H9 (cell line): Measurements from ENCODE around the gene OTULIN. TPM values are rescaled to one million over a fixed set of nuclear protein-coding genes. Genes with fewer than 3 reads are reported as not detected.

Experiments used
- DNase-seq: peaks from one replicate; pipeline ENCODE4 v3.0.0-alpha.2; 2017
- H2AFZ ChIP-seq: one replicate; pipeline ENCODE4 v1.6.1; 2013; ENCODE audit warnings: mild to moderate bottlenecking, low read length, control low read depth, moderate library complexity
- H2AK5ac ChIP-seq: 2 replicates; pipeline ENCODE4 v1.6.1; 2013; ENCODE audit warnings: low read length, control low read depth, mixed read lengths; ENCODE audit not compliant: insufficient read length
- H2BK120ac ChIP-seq: one replicate; pipeline ENCODE4 v1.6.1; 2013; ENCODE audit warnings: low read depth, mild to moderate bottlenecking, low read length, control low read depth, inconsistent platforms; ENCODE audit not compliant: poor library complexity, severe bottlenecking
- H2BK12ac ChIP-seq: 2 replicates; pipeline ENCODE4 v1.6.1; 2013; ENCODE audit warnings: low read length, control low read depth, mixed read lengths, low read depth; ENCODE audit not compliant: insufficient read length
- H2BK15ac ChIP-seq: 2 replicates; pipeline ENCODE4 v1.6.1; 2013; ENCODE audit warnings: low read depth, low read length, control low read depth
- H2BK20ac ChIP-seq: one replicate; pipeline ENCODE4 v1.6.1; 2013; ENCODE audit warnings: low read depth, mild to moderate bottlenecking, low read length, control low read depth, inconsistent platforms; ENCODE audit not compliant: poor library complexity, severe bottlenecking
- H2BK5ac ChIP-seq: 2 replicates; pipeline ENCODE4 v1.6.1; 2013; ENCODE audit warnings: low read length, control low read depth, mixed read lengths; ENCODE audit not compliant: insufficient read length
- H3K14ac ChIP-seq: 2 replicates; pipeline ENCODE4 v1.6.1; 2013; ENCODE audit warnings: low read length, control low read depth; ENCODE audit not compliant: insufficient read depth
- H3K18ac ChIP-seq: 2 replicates; pipeline ENCODE4 v1.6.1; 2013; ENCODE audit warnings: low read depth, mild to moderate bottlenecking, mixed read lengths, low read length, control low read depth; ENCODE audit not compliant: insufficient read length
- H3K23ac ChIP-seq: 2 replicates; pipeline ENCODE4 v1.6.1; 2013; ENCODE audit warnings: low read length, control low read depth, mixed read lengths, low read depth; ENCODE audit not compliant: insufficient read length
- H3K23me2 ChIP-seq: 2 replicates; pipeline ENCODE4 v1.6.1; 2013; ENCODE audit warnings: low read depth, mild to moderate bottlenecking, mixed read lengths, low read length, control low read depth; ENCODE audit not compliant: insufficient read length, poor library complexity, severe bottlenecking
- H3K27ac ChIP-seq: 2 replicates; pipeline ENCODE4 v1.5.1; 2013; ENCODE audit warnings: low read length, control low read depth, mixed read lengths, low read depth; ENCODE audit not compliant: insufficient read length
- H3K27me3 ChIP-seq: 2 replicates; pipeline ENCODE4 v1.6.1; 2013; ENCODE audit warnings: low read length, control low read depth, inconsistent platforms; ENCODE audit not compliant: insufficient read depth
- H3K4ac ChIP-seq: 2 replicates; pipeline ENCODE4 v1.6.1; 2013; ENCODE audit warnings: low read depth, mild to moderate bottlenecking, control low read depth, inconsistent platforms, low read length, moderate library complexity
- H3K4me1 ChIP-seq: 2 replicates; pipeline ENCODE4 v1.6.1; 2013; ENCODE audit warnings: low read length, control low read depth, inconsistent platforms; ENCODE audit not compliant: insufficient read depth
- H3K4me2 ChIP-seq: 2 replicates; pipeline ENCODE4 v1.6.1; 2013; ENCODE audit warnings: low read length, control low read depth, mixed read lengths; ENCODE audit not compliant: insufficient read length, insufficient read depth
- H3K56ac ChIP-seq: 2 replicates; pipeline ENCODE4 v1.6.1; 2013; ENCODE audit warnings: low read depth, mild to moderate bottlenecking, mixed read lengths, low read length, control low read depth; ENCODE audit not compliant: insufficient read length
- H3K79me1 ChIP-seq: 2 replicates; pipeline ENCODE4 v1.6.1; 2013; ENCODE audit warnings: low read depth, mild to moderate bottlenecking, moderate library complexity, low read length, control low read depth, inconsistent platforms; ENCODE audit not compliant: insufficient read depth, poor library complexity, severe bottlenecking
- H3K79me2 ChIP-seq: 2 replicates; pipeline ENCODE4 v1.6.1; 2013; ENCODE audit warnings: low read length, control low read depth, inconsistent platforms; ENCODE audit not compliant: insufficient read depth
- H3K9ac ChIP-seq: 2 replicates; pipeline ENCODE4 v1.6.1; 2013; ENCODE audit warnings: low read length, control low read depth, mixed read lengths; ENCODE audit not compliant: insufficient read length; ENCODE audit errors: extremely low read depth
- H3K9me3 ChIP-seq: one replicate; pipeline ENCODE4 v1.6.1; 2013; ENCODE audit warnings: low read depth, low read length, inconsistent platforms; ENCODE audit not compliant: control insufficient read depth
- H3T11ph ChIP-seq: one replicate; pipeline ENCODE4 v1.6.1; 2013; ENCODE audit warnings: mild to moderate bottlenecking, low read length, control low read depth, inconsistent platforms
- H4K20me1 ChIP-seq: one replicate; pipeline ENCODE4 v1.6.1; 2013; ENCODE audit not compliant: control insufficient read depth, insufficient read length, insufficient read depth
- H4K5ac ChIP-seq: 2 replicates; pipeline ENCODE4 v1.6.1; 2013; ENCODE audit warnings: low read depth, mild to moderate bottlenecking, mixed read lengths, low read length, control low read depth; ENCODE audit not compliant: insufficient read length
- H4K8ac ChIP-seq: replicated peaks from 2 replicates; pipeline ENCODE4 v1.6.1; 2013; ENCODE audit warnings: low read length, control low read depth, mixed read lengths, low read depth; ENCODE audit not compliant: insufficient read length
- H4K91ac ChIP-seq: 2 replicates; pipeline ENCODE4 v1.6.1; 2013; ENCODE audit warnings: low read depth, mild to moderate bottlenecking, moderate library complexity, mixed read lengths, low read length, control low read depth; ENCODE audit not compliant: insufficient read length
- H3K27ac Mint-ChIP-seq, 3 experiments: 2 replicates in 2 of 3; 3 replicates in 1 of 3; pipeline ENCODE4 v1.8.0; 2020 to 2021; ENCODE audit warnings: mixed read lengths in 3 of 3, mild to moderate bottlenecking in 1 of 3, moderate library complexity in 1 of 3
- H3K27me3 Mint-ChIP-seq: 2 replicates; pipeline ENCODE4 v1.8.0; 2021; ENCODE audit warnings: low read depth, mild to moderate bottlenecking, moderate library complexity, mixed read lengths
- H3K36me3 Mint-ChIP-seq, 3 experiments: 2 replicates in 2 of 3; 3 replicates in 1 of 3; pipeline ENCODE4 v1.8.0; 2020 to 2021; ENCODE audit warnings: low read depth in 3 of 3, mixed read lengths in 3 of 3; ENCODE audit not compliant: insufficient read depth in 1 of 3
- H3K4me1 Mint-ChIP-seq, 2 experiments: 2 replicates each; pipeline ENCODE4 v1.8.0; 2020; ENCODE audit warnings: mixed read lengths in 2 of 2
- H3K4me3 Mint-ChIP-seq, 2 experiments: 2 replicates in 1 of 2; 3 replicates in 1 of 2; pipeline ENCODE4 v1.8.0; 2020 to 2021; ENCODE audit warnings: mild to moderate bottlenecking in 2 of 2, mixed read lengths in 2 of 2, moderate library complexity in 1 of 2
- H3K9me3 Mint-ChIP-seq, 2 experiments: 2 replicates in 1 of 2; 3 replicates in 1 of 2; pipeline ENCODE4 v1.8.0; 2020; ENCODE audit warnings: mild to moderate bottlenecking in 2 of 2, mixed read lengths in 2 of 2, moderate library complexity in 1 of 2
- CTCF ChIP-seq: fragments of 200-600 bp; sonication (generic); conservative IDR thresholded peaks from 3 replicates; pipeline ENCODE4 v1.8.0; 2021; ENCODE audit warnings: antibody characterized with exemption, mild to moderate bottlenecking
- WGBS: extraction: QIAGEN DNeasy Blood & Tissue Kit; methylation state at CpG from one replicate; pipeline ENCODE4 v1.1.7; 2013; ENCODE audit warnings: missing lambda C conversion rate, low lambda C conversion rate, mixed read lengths; ENCODE audit not compliant: insufficient read length; ENCODE audit errors: extremely low coverage; 5-methylcytosine and 5-hydroxymethylcytosine counted together
- total RNA-seq: library from RNA; stranded (reverse); gene quantifications from 2 replicates; pipeline ENCODE4 v1.2.1, GENCODE V29; 2021

OTULIN gene
- total RNA-seq, 1 experiment from 2014 or later, result 35.8 TPM

- Mint-ChIP-seq H3K4me1 (peaks cover 0 to 4% of the 10 kb centered on the region in 2 experiments; a peak in 1 of 4 replicates), H3K36me3 (peaks cover 5 to 37% (median 24%) of the 10 kb centered on the region in 3 experiments; a peak in 6 of 7 replicates), H3K9me3 (peaks cover 7 to 27% of the 10 kb centered on the region in 2 experiments), H3K4me3 (no peak overlapping the region), H3K27ac (no peak overlapping the region), H3K27me3 (no peaks in the 10 kb centered on the region)
- no peaks in the 10 kb centered on the region for H3K79me2 ChIP-seq
- no peak overlapping the region for H3K27ac ChIP-seq
- no peak overlapping the region for H4K91ac ChIP-seq
- H2BK5ac ChIP-seq, result no peak overlapping the region
- H3K23ac ChIP-seq, result no peak overlapping the region
- H3K56ac ChIP-seq, result no peak overlapping the region
- no peak overlapping the region for H2AFZ ChIP-seq
- DNase-seq, result no peak
- H2BK20ac ChIP-seq, result no peak overlapping the region
- no peak for TF ChIP-seq CTCF
- no peak overlapping the region for H2AK5ac ChIP-seq
- H4K8ac ChIP-seq, result no peak overlapping the region
- H4K20me1 ChIP-seq, result no peaks in the 10 kb centered on the region
- H3K9ac ChIP-seq, result no peak overlapping the region
- no CpG with 5 or more reads among the region's 5 CpGs for WGBS
- H2BK120ac ChIP-seq, result no peak overlapping the region
- no peaks in the 10 kb centered on the region for H3K79me1 ChIP-seq
- H3K27me3 ChIP-seq, result no peaks in the 10 kb centered on the region
- no peak overlapping the region for H3K4ac ChIP-seq
- H2BK12ac ChIP-seq, result no peak overlapping the region
- no peaks in the 10 kb centered on the region for H3K9me3 ChIP-seq
- no peak overlapping the region for H3K18ac ChIP-seq
- no peak overlapping the region for H3T11ph ChIP-seq
- no peak overlapping the region for H4K5ac ChIP-seq
- H3K23me2 ChIP-seq, result no peaks in the 10 kb centered on the region
- no peak overlapping the region for H3K4me2 ChIP-seq
- H3K14ac ChIP-seq, result no peak overlapping the region
- H3K4me1 ChIP-seq, result no peaks in the 10 kb centered on the region
- no peak overlapping the region for H2BK15ac ChIP-seq
Measured at GRCh38 chr5:14718778-14719177, 54.3 kb downstream of the OTULIN start.
